ENCODE data around the gene RP9. TPM values are rescaled to one million over a fixed set of nuclear protein-coding genes. Genes with fewer than 3 reads are reported as not detected.

RP9 gene
- total RNA-seq, 1 experiment from 2014 or later: 10.7 TPM

- Mint-ChIP-seq H3K27me3 (ENCODE audit: low read depth) (no peaks in the 10 kb centered on the region; the same call in 1 of the 2 replicates), H3K36me3 (no peaks in the 10 kb centered on the region), H3K27ac (no peak overlapping the region), H3K4me1 (no peaks in the 10 kb centered on the region), H3K9me3 (no peaks in the 10 kb centered on the region), H3K4me3 (no peak overlapping the region)
- ChIA-PET POLR2A (no interaction called here), CTCF (no interaction called here)
- no peak for TF ChIP-seq CBFB (CRISPR knock-in tag; IDR thresholded peaks at IDR 0.05; ENCODE audit: low read depth)
- no peak for TF ChIP-seq ARID4B (CRISPR knock-in tag; IDR thresholded peaks at IDR 0.05; ENCODE audit: borderline replicate concordance)
- no peak for TF ChIP-seq TEAD4 (CRISPR knock-in tag; IDR thresholded peaks at IDR 0.05)
- no peak for TF ChIP-seq ZNF416 (CRISPR knock-in tag; IDR thresholded peaks at IDR 0.05)
- DNase-seq (ENCODE audit: low spot score) (no peak), ATAC-seq (no peak)
Observed at GRCh38 chr7:33155811-33156210, 46.6 kb upstream of the RP9 start.

- Mint-ChIP-seq H3K27ac (no peak overlapping the region), H3K9me3 (no peaks in the 10 kb centered on the region), H3K27me3 (ENCODE audit: low read depth) (no peaks in the 10 kb centered on the region; the same call in 1 of the 2 replicates), H3K4me3 (no peak overlapping the region), H3K36me3 (no peaks in the 10 kb centered on the region), H3K4me1 (0 out of 2 replicates have a peak, but pooled peaks cover 3% of the 10 kb centered on the region)
- TF ChIP-seq IRF2 (CRISPR knock-in tag; IDR thresholded peaks at IDR 0.05; ENCODE audit: borderline replicate concordance, low read depth) (no peak), AR (CRISPR knock-in tag; IDR thresholded peaks at IDR 0.05) (no peak), RELA (CRISPR knock-in tag; IDR thresholded peaks at IDR 0.05; ENCODE audit: borderline replicate concordance) (no peak), PREB (CRISPR knock-in tag; IDR thresholded peaks at IDR 0.05; ENCODE audit: borderline replicate concordance) (no peak), E2F1 (CRISPR knock-in tag; IDR thresholded peaks at IDR 0.05) (no peak), ZNF219 (CRISPR knock-in tag; IDR thresholded peaks at IDR 0.05; ENCODE audit: borderline replicate concordance) (no peak), JAZF1 (CRISPR knock-in tag; IDR thresholded peaks at IDR 0.05) (no peak)
- ATAC-seq: no peak
- no peak for DNase-seq (ENCODE audit: low spot score)
- ChIA-PET CTCF (interaction anchor here (1.4 kb wide), 1 partner anchor 43 kb away, joined by 4 read pairs; the partner anchor contains the start of gene RP9), POLR2A (no interaction called here)
Observed at GRCh38 chr7:33152087-33152486, 42.9 kb upstream of the RP9 start.

GRCh38 chr7:33145156-33145555 is 36.0 kb upstream of the RP9 start:
- Mint-ChIP-seq H3K9me3 (peaks cover 14% of the 10 kb centered on the region), H3K27ac (no peak overlapping the region), H3K27me3 (ENCODE audit: low read depth) (no peaks in the 10 kb centered on the region; the same call in none of the 2 replicates), H3K36me3 (peaks cover 8% of the 10 kb centered on the region), H3K4me1 (peaks cover 10% of the 10 kb centered on the region), H3K4me3 (no peak overlapping the region)
- DNase-seq (ENCODE audit: low spot score) (no peak), ATAC-seq (no peak)
- CTCF ChIA-PET: no interaction called here
- POLR2A ChIA-PET: no interaction called here
- TF ChIP-seq CDX4 (CRISPR knock-in tag; IDR thresholded peaks at IDR 0.05; ENCODE audit: borderline replicate concordance) (no peak), ETV6 (CRISPR knock-in tag; IDR thresholded peaks at IDR 0.05) (no peak), ATF3 (CRISPR knock-in tag; conservative IDR thresholded peaks at IDR 0.05) (no peak), MYBL2 (CRISPR knock-in tag; IDR thresholded peaks at IDR 0.05) (no peak), TEAD4 (CRISPR knock-in tag; IDR thresholded peaks at IDR 0.05) (no peak), ZNF317 (CRISPR knock-in tag; IDR thresholded peaks at IDR 0.05; ENCODE audit: borderline replicate concordance, low read depth) (no peak), JAZF1 (CRISPR knock-in tag; IDR thresholded peaks at IDR 0.05) (no peak), FOXJ3 (CRISPR knock-in tag; IDR thresholded peaks at IDR 0.05; ENCODE audit: borderline replicate concordance) (no peak), ZBTB21 (CRISPR knock-in tag; IDR thresholded peaks at IDR 0.05; ENCODE audit: borderline replicate concordance) (no peak), ZNF425 (CRISPR knock-in tag; conservative IDR thresholded peaks at IDR 0.05) (no peak), ZNF416 (CRISPR knock-in tag; IDR thresholded peaks at IDR 0.05) (no peak)
